Epidermal melanocyte (primary cell): ENCODE results near the gene PRLHR.
A peak's percentile ranks its signal among the peaks of the same experiment; 100 is the strongest.
"Not testable (repeated sequence)": the region's sequence is repeated elsewhere in the genome, so short reads cannot be mapped to it uniquely, and the experiment has no call there.

ENCODE experiments used
- DNase-seq: peaks from one replicate; pipeline ENCODE4 v3.0.0; 2011; ENCODE audit warnings: low spot score; ENCODE audit not compliant: insufficient read length

The PRLHR gene

GRCh38 chr10:118595598-118596425 is at the start of gene PRLHR:
Gene PRLHR, minus strand, starts transcription at chr10:118595648. Its CDS starts 404 bp downstream, at chr10:118595244.
- DNase-seq, result peak; percentile 54

- DNase-seq, result no peak
Observed at GRCh38 chr10:118642228-118642627, 46.8 kb upstream of the PRLHR start.

DNA sequence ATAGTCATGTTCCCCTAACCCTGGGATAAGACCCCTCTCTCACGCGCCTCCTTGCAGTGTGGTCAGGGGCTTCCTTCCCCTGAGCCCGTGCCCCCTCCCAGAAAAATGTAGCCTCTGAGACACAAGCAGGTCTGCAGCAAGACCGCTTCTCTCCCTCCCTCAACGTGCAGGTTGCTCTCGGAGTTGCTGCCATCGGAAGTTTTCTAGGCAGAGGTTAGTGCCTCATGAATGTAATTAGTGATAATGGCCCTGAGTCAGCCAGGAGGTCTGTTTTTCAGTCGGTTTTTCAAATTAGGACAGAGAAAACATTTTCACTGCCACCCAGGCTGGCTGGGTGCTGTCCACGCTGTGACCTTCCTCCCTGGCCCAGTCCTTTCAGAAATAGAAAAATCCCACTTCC is 43.2 kb upstream of the PRLHR start:
- no peak for DNase-seq

DNA sequence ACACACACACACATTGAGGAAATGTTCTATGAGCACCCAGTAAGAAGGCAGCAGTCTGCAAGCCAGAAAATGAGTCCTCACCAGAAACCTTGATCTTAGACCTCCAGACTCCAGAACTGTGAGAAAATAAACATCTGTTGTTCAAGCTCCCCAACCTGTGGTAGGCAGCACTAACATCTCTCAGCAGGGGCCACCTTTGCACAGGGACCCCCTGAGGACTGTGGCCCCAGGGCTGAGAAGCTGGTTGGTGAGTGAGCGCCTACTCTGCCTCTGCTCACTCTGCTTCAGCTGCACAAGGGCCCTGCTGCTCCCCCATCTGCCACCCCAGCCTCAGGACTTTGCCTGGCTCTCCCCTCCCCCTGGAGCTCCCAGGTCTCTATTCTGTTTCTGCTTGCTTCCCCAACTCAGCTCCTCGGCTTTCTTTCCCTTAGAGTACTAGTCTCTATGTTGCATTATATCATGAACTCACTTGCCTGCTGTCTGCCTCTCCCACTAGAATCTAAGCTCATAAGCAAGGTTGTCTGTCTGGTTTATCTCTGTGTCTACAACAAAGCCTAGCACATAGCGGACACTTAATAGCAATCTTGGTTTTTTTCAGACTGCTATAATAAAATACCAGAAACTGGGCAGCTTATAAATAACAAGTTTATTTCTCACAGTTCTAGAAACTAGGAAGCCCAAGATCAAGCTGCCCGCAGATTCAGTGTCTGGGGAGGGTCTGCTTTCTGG is 40.4 kb upstream of the PRLHR start:
- no peak for DNase-seq

DNA sequence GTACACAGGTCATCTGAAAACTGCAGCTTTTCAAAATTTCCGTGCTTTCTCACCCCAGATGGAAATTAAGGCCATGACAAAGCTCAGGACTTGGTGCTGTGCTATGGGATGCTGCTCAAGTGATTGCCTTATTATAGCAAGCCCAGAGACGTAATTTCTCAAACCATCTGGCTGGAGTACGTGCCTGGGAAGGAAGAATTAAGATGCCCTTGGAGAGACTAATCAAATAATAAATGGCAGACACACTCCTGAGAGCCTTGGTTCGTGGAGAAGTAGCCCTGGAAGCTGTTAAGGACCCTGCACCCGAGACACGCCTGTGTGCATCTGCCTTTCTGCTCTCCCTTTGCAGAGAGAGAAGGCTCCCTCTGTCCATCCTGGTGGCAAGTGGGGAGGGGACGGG is 38.3 kb upstream of the PRLHR start:
- no peak for DNase-seq

DNA sequence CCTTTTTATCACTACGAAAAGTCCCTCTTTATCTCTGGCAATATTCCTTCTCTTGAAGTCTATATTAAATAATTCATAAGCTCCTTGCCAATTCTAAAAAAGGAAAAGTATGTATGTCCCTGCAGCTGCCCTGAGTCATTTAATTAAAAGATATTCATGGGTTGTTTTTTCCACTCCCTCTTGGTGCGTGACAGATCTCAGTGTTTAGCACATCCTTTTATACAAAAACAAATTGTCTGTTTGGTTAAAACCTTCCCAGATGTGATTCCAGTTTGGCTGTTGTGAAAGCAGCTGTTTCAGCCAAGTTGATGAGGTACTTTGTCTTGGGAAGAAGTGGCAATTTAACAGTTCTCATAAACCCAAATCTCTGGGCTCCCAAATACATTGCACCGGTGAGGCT is 33.8 kb upstream of the PRLHR start:
- no peak for DNase-seq

DNA sequence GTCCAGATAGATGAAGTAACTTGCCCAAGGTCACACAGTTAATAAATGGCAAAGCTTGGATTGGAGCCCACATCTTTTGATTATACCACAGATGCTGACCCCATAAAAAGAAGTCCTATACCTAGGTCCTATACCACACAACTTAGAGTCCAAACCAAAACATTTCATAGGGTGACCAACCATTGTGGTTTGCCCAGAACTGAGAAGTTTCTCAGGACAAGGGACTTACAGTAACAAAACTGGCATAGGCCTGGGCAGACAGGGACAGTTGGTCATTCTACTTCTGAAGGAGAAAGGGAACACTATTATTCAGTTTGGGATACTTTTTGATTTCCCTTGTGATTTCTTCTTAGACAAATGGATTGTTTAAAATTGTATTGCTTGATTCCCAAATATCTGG is 32.9 kb upstream of the PRLHR start:
- no peak for DNase-seq

- no peak for DNase-seq
Observed at GRCh38 chr10:118626953-118627352, 31.5 kb upstream of the PRLHR start.

GRCh38 chr10:118625504-118625903 is 30.1 kb upstream of the PRLHR start:
- no peak for DNase-seq

GRCh38 chr10:118624747-118625146 is 29.3 kb upstream of the PRLHR start:
- DNase-seq, result no peak

- DNase-seq, result no peak
Observed at GRCh38 chr10:118621304-118621942, 26.0 kb upstream of the PRLHR start.

- not testable (repeated sequence) for DNase-seq
Observed at GRCh38 chr10:118613863-118614262, 18.4 kb upstream of the PRLHR start.

GRCh38 chr10:118610577-118610976 is 15.1 kb upstream of the PRLHR start:
- DNase-seq, result no peak

- DNase-seq, result no peak
Observed at GRCh38 chr10:118607768-118608354, 12.4 kb upstream of the PRLHR start.

GRCh38 chr10:118605694-118606093 is 10.2 kb upstream of the PRLHR start:
- DNase-seq, result no peak

DNA sequence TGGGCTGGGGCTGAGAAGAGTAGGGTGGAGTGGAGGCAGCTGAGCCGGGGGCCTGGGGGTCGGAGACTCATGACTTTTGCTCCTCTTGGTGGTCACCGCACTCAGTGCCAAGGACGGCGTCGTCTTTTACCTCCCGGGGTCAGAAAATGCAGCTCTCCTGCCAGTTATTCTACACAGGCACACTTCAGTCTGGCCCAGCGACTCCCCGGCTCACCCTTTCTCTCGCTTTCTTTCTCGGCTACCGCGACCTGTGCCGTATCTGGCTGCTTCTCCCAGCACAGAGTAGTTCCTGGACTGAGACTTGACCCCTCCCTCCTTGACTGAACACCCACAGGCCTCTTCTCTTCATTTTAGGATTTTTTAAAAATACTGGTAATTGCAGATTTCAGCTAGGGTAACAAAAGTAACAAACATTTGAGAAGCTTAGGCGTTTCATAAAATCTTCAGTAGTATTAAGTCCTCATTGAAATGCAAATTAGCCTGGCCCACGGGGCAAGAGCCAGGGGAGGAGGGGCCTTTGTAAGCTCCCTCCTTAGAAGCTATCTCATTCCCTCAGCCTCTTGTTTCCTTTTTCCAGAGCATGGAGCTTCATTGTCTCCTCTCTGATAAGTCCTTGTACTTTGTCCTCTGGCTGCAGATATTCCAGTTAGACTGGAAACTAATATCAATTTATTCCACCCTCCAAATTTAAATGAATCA is 1.1 kb upstream of the PRLHR start:
- no peak for DNase-seq

DNA sequence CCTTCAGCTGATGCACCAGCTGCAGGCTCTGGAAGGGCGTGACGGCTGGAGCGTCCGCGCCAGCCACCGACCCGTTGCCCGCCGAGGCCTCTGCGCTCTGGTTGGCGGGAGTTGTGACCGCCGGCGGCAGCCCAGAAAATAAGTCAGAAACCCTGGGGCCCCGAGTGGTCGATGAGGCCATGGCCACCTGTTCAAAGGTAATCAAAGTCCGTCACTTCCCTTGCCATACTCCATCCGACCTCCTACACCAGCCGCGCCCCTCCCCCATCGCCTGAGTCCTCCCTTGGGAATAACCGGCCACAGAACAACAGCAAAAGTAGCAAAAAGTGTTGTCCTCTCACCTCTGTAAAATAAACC is 406 bp downstream of the PRLHR start:
- DNase-seq, result no peak

DNA sequence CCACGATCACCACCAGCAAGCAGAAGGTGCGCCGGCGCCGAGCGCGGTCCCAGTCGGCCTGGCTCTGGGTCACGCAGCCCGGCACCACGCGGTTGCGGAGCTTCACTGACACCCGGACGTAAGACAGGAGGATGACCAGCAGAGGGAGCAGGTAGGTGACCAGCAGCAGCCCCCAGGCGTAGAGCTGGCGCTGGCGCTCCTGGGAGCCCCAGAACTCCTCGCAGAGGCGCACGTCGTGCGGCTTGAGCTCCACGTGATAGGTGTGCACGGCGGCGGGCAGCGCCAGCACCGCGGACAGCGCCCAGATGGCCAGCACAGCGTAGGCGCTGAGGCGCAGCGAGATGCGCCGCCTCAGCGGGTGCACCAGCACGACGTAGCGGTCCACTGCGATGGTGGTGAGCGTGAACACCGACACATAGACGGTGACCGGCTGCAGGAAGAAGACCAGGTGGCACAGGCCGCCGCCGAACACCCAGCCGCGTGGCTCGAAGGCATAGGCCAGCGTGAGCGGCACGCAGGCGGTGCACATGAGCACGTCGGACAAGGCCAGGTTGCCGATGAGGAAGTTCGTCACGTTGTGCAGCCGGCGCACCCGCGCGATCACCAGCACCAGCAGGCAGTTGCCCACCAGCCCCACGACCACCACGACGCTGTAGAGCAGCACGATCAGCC is 920 bp downstream of the PRLHR start:
- no peak for DNase-seq

DNA sequence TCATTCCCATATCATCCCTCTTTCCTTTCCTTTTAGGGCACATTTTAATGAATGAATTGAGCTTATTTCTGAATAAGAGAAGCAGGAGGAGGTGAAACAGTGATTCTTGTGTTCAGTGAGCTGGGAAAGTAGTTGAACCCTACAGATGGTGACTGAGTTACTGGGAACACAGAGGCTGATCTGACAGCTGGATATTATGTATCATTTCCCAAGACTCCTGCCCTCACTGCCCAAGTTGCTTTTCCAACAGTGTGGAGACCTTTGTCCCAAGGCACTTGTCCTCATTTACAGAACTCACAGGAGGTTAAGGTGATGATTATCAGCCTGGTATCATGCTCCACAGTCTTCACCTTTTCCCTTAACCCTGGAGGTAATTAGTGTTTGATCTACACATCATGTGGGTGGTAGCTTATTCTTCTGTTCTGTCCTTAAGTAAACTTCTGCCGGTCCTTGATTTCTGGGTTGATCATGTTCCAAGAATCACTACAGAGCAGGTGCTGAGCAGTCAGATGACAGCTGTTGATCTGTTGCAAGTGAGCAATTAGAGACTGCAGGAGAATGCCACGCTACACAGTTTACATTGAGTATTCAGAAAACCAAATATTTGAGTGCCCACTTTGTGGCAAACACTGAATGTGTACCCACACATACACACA is 2.6 kb downstream of the PRLHR start:
- no peak for DNase-seq

- no peak for DNase-seq
Observed at GRCh38 chr10:118590334-118590733, 5.1 kb downstream of the PRLHR start.
